CD14-positive monocyte (primary cell): ENCODE measurements around the gene WNT5B. TPM values are rescaled to one million over a fixed set of nuclear protein-coding genes. Genes with fewer than 3 reads are reported as not detected.

ENCODE experiments used
- DNase-seq, 3 donors: peaks; one replicate each; pipeline ENCODE4 v3.0.0-alpha.2; 2011 to 2022
- H2AFZ ChIP-seq: 2 replicates; pipeline ENCODE4 v1.6.0; 2012; ENCODE audit warnings: mild to moderate bottlenecking, low read depth, low read length, inconsistent platforms; ENCODE audit not compliant: insufficient read depth, poor library complexity, severe bottlenecking
- H3K27ac ChIP-seq, 2 donors: 1 replicate in 1 of 2; 2 replicates in 1 of 2; pipeline ENCODE4 v1.5.1; 2012 to 2013; ENCODE audit warnings: low read length in 2 of 2, control low read depth in 1 of 2, inconsistent platforms in 1 of 2, low read depth in 1 of 2, mild to moderate bottlenecking in 1 of 2
- H3K27me3 ChIP-seq, 2 donors: one replicate each; pipeline versions ENCODE4 v1.6.0 to v1.6.1; 2011 to 2013; ENCODE audit warnings: low read length in 2 of 2; ENCODE audit not compliant: control insufficient read depth in 2 of 2, insufficient read depth in 2 of 2
- H3K36me3 ChIP-seq, 2 donors: replicated peaks in 1 of 2; 1 replicate in 1 of 2; 2 replicates in 1 of 2; pipeline versions ENCODE4 v1.5.1 to v1.6.1; 2012 to 2013; ENCODE audit warnings: low read length in 2 of 2, control low read depth in 1 of 2, inconsistent platforms in 1 of 2, mild to moderate bottlenecking in 1 of 2; ENCODE audit not compliant: insufficient read depth in 2 of 2, control insufficient read depth in 1 of 2
- H3K4me1 ChIP-seq, 2 donors: 1 replicate in 1 of 2; 2 replicates in 1 of 2; pipeline versions ENCODE4 v1.5.1 to v1.6.1; 2012 to 2013; ENCODE audit warnings: low read length in 2 of 2, control low read depth in 1 of 2, inconsistent platforms in 1 of 2, mild to moderate bottlenecking in 1 of 2, moderate library complexity in 1 of 2; ENCODE audit not compliant: insufficient read depth in 2 of 2, control insufficient read depth in 1 of 2
- H3K4me2 ChIP-seq: replicated peaks from 2 replicates; pipeline ENCODE3; 2012; ENCODE audit warnings: low read length, moderate library complexity, mild to moderate bottlenecking; ENCODE audit not compliant: poor library complexity, severe bottlenecking; ENCODE audit errors: extremely low read depth
- H3K4me3 ChIP-seq, 3 experiments: fragments of 200-600 bp in 1 of 3; sonication (generic) in 1 of 3; replicated peaks in 1 of 3; 1 replicate in 2 of 3; 2 replicates in 1 of 3; pipeline ENCODE4 v1.5.1; 2011 to 2013; ENCODE audit warnings: low read length in 3 of 3, mild to moderate bottlenecking in 3 of 3, control low read depth in 2 of 3, low read depth in 2 of 3, inconsistent platforms in 1 of 3, moderate library complexity in 1 of 3
- H3K79me2 ChIP-seq: 2 replicates; pipeline ENCODE4 v1.6.0; 2012; ENCODE audit warnings: mild to moderate bottlenecking, control low read depth, inconsistent platforms, low read length, moderate library complexity; ENCODE audit not compliant: insufficient read depth
- H3K9ac ChIP-seq: 2 replicates; pipeline ENCODE4 v1.6.0; 2017; ENCODE audit warnings: low read length, mild to moderate bottlenecking; ENCODE audit not compliant: insufficient read depth, poor library complexity, severe bottlenecking
- H3K9me3 ChIP-seq, 2 donors: replicated peaks in 1 of 2; 1 replicate in 1 of 2; 2 replicates in 1 of 2; pipeline versions ENCODE4 v1.5.1 to v1.6.1; 2012 to 2013; ENCODE audit warnings: low read length in 2 of 2, control low read depth in 1 of 2; ENCODE audit not compliant: control insufficient read depth in 1 of 2, insufficient read depth in 1 of 2
- H4K20me1 ChIP-seq: 2 replicates; pipeline ENCODE4 v1.6.0; 2012; ENCODE audit warnings: mild to moderate bottlenecking, low read length, control low read depth, moderate library complexity; ENCODE audit not compliant: insufficient read depth
- H3K27ac Mint-ChIP-seq, 7 donors: one replicate each; pipeline ENCODE4 v1.8.0; 2020; ENCODE audit warnings: mild to moderate bottlenecking in 7 of 7, mixed read lengths in 7 of 7, moderate library complexity in 6 of 7, inconsistent platforms in 2 of 7
- H3K27me3 Mint-ChIP-seq, 3 donors: one replicate each; pipeline ENCODE4 v1.8.0; 2021 to 2022; ENCODE audit warnings: low read depth in 3 of 3, mild to moderate bottlenecking in 3 of 3, mixed read lengths in 3 of 3, moderate library complexity in 3 of 3, inconsistent platforms in 1 of 3
- H3K36me3 Mint-ChIP-seq, 2 donors: one replicate each; pipeline ENCODE4 v1.8.0; 2020; ENCODE audit warnings: mixed read lengths in 2 of 2, inconsistent platforms in 1 of 2, mild to moderate bottlenecking in 1 of 2
- H3K4me1 Mint-ChIP-seq: one replicate; pipeline ENCODE4 v1.8.0; 2020; ENCODE audit warnings: mild to moderate bottlenecking, mixed read lengths
- H3K4me3 Mint-ChIP-seq, 2 donors: one replicate each; pipeline ENCODE4 v1.8.0; 2020; ENCODE audit warnings: mild to moderate bottlenecking in 2 of 2, mixed read lengths in 2 of 2, moderate library complexity in 1 of 2
- H3K9me3 Mint-ChIP-seq, 7 donors: one replicate each; pipeline ENCODE4 v1.8.0; 2020 to 2022; ENCODE audit warnings: mixed read lengths in 7 of 7, mild to moderate bottlenecking in 6 of 7, moderate library complexity in 6 of 7, inconsistent platforms in 2 of 7
- CTCF ChIP-seq: fragments of 200-600 bp; IDR thresholded peaks from one replicate; pipeline ENCODE4 v1.8.0; 2022; ENCODE audit warnings: antibody characterized with exemption, mild to moderate bottlenecking
- WGBS: methylation state at CpG from one replicate; pipeline ENCODE4 v1.1.5; 2013; ENCODE audit warnings: missing lambda C conversion rate; ENCODE audit not compliant: insufficient coverage; 5-methylcytosine and 5-hydroxymethylcytosine counted together
- intact Hi-C, 2 donors: fragments of 100-400 bp; cut with micrococcal nuclease; formaldehyde crosslinking; loops; one replicate each; pipeline versions ENCODE4 v1.15.0 to v1.15.1; 2023
- polyA plus RNA-seq, 3 donors: library from polyadenylated mRNA; depleted of rRNA in 1 of 3; unstranded in 2 of 3; stranded (reverse) in 1 of 3; fragments of 300-500 nt in 2 of 3; fragments of >200 nt in 1 of 3; fragmentation: Illumina TruSeq in 2 of 3; gene quantifications; 1 replicate in 2 of 3; 2 replicates in 1 of 3; pipeline ENCODE4 v1.2.3, GENCODE V29; 2012 to 2021

WNT5B gene
- polyA plus RNA-seq, 3 donors, result 2.7 to 4.1 (median 3.1) TPM

GRCh38 chr12:1644534-1645438 is 15.8 kb downstream of the WNT5B start:
- H3K4me1 ChIP-seq, result peaks cover 11 to 16% of the 10 kb centered on the region in 2 donors
- Mint-ChIP-seq H3K36me3 (peaks cover 32 to 34% of the 10 kb centered on the region in 2 donors), H3K27ac (peak overlapping the region in 1 of 7 donors; percentile 39), H3K4me3 (no peak overlapping the region), H3K4me1 (peaks cover 23% of the 10 kb centered on the region), H3K9me3 (peaks cover 0 to 1% (median 0%) of the 10 kb centered on the region in 7 donors), H3K27me3 (peaks cover 0 to 2% (median 1%) of the 10 kb centered on the region in 3 donors)
- no peak overlapping the region for H3K27ac ChIP-seq
- no peak overlapping the region for H3K9ac ChIP-seq
- H3K79me2 ChIP-seq, result no peaks in the 10 kb centered on the region
- 77% methylated on average over 14 of the region's 15 CpGs for WGBS
- H3K27me3 ChIP-seq, result no peaks in the 10 kb centered on the region
- no peak overlapping the region for H3K4me3 ChIP-seq
- H3K4me2 ChIP-seq, result no peak overlapping the region
- H3K36me3 ChIP-seq, result no peaks in the 10 kb centered on the region
- intact Hi-C loops, result no loop called here
- DNase-seq, result no peak
- no peaks in the 10 kb centered on the region for H3K9me3 ChIP-seq
- no peak for TF ChIP-seq CTCF
- H2AFZ ChIP-seq, result no peak overlapping the region
- no peaks in the 10 kb centered on the region for H4K20me1 ChIP-seq

- Histone ChIP-seq H4K20me1 (no peaks in the 10 kb centered on the region), H3K27ac (no peak overlapping the region), H2AFZ (no peak overlapping the region), H3K36me3 (no peaks in the 10 kb centered on the region), H3K4me3 (no peak overlapping the region), H3K79me2 (no peaks in the 10 kb centered on the region), H3K4me1 (peaks cover 13 to 16% of the 10 kb centered on the region in 2 donors), H3K4me2 (no peak overlapping the region), H3K9ac (no peak overlapping the region), H3K27me3 (no peaks in the 10 kb centered on the region), H3K9me3 (no peaks in the 10 kb centered on the region)
- DNase-seq, result no peak
- Mint-ChIP-seq H3K9me3 (peaks cover 0 to 1% (median 0%) of the 10 kb centered on the region in 7 donors), H3K27me3 (peaks cover 0 to 2% (median 1%) of the 10 kb centered on the region in 3 donors), H3K27ac (no peak overlapping the region), H3K4me3 (no peak overlapping the region), H3K4me1 (peaks cover 28% of the 10 kb centered on the region), H3K36me3 (peaks cover 24 to 26% of the 10 kb centered on the region in 2 donors)
- 98% methylated on average over 28 of the region's 29 CpGs for WGBS
- no peak for TF ChIP-seq CTCF
- intact Hi-C loops, result no loop called here
Measured at GRCh38 chr12:1645819-1646218, 16.8 kb downstream of the WNT5B start.
